AML-193 (cell line): ENCODE results near the gene MAD1L1.
"Not testable (repeated sequence)": the region's sequence is repeated elsewhere in the genome, so short reads cannot be mapped to it uniquely, and the experiment has no call there.

Experiments used
- DNase-seq, 2 experiments: peaks; one replicate each; lab custom pipeline; 2025; lab: John Stamatoyannopoulos, UW

Gene MAD1L1

DNA sequence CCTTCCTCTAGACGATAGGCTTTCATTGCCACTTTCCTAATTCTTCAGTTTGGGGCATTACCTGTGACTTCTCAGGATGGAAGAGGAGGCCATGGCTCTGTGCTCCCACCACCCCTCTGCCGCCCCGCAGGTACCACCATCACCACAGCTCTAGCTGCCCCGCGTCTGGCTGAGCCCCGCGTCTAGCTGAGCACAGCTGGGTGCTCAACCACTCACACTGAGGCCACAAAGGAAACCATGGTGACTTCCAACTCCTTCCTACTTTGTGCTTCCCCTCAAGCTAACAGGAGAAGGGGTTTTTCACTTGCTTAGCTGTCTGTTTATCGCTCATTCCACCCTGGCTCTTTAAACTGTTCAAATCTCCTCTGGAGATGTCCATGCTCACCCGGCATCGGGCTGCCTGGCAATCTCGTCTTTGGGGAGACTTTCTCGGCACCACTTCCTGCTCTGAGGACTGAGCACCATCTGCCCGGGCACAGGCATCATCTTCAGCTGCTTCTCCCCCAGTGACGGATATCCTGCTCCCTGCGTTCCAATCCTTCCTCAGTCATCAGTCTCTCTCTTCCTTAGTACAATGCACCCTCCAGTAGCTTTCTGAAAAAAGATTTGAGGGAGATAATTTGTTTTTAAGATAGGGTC, 59.4 kb downstream of the MAD1L1 start:
- DNase-seq: no peak

- no peak for DNase-seq
These were observed 60.2 kb downstream of the MAD1L1 start for GRCh38 chr7:2172311-2173188.

- DNase-seq: no peak
These were observed 60.9 kb downstream of the MAD1L1 start for GRCh38 chr7:2171855-2172254.

DNA sequence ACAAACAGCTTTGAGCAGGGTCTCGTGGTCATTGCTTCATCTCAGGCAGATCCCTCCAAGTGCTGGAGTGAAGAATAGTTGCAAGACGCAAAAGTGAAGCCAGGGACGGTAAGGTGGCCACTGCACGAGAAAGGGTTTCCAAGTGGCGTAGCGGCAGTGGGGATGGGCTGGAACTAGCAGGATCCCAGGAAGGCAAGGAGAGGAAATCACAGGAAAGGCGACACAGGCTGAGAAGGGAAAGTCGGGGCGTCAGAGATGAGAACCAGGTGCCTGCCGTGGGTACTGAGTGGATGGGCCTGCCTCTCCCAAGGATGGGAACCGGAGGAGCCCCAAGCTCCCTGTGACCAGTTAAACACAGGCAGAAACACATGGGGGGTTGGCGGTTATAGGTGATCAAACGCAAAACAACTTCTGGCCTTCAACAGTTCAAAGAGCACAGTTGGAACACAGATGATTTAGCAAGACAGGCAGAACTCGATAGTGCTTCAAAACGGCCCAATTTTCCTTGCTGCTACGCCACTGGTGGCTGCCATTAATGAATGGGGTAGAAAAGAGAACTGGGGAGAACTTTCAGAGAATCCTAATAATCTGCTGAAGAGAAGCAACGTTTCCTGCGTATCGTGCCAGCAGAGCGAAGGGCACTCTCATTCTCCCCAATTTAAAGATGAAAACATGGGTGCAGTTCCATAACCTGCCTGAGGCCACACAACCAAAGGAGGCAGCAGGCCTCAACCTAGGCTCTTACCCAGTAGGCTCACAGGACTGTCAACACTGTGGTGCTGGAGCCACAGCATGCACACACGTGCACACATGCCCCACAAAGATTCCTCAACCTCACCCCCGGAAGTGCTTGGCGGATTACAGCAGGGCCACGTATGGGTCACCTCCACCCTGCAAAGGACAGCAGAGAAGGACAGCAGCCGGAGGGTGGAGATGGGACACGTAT, 61.9 kb downstream of the MAD1L1 start:
- DNase-seq: no peak

- no peak for DNase-seq
These were observed 62.7 kb downstream of the MAD1L1 start for GRCh38 chr7:2169923-2170575.

DNA sequence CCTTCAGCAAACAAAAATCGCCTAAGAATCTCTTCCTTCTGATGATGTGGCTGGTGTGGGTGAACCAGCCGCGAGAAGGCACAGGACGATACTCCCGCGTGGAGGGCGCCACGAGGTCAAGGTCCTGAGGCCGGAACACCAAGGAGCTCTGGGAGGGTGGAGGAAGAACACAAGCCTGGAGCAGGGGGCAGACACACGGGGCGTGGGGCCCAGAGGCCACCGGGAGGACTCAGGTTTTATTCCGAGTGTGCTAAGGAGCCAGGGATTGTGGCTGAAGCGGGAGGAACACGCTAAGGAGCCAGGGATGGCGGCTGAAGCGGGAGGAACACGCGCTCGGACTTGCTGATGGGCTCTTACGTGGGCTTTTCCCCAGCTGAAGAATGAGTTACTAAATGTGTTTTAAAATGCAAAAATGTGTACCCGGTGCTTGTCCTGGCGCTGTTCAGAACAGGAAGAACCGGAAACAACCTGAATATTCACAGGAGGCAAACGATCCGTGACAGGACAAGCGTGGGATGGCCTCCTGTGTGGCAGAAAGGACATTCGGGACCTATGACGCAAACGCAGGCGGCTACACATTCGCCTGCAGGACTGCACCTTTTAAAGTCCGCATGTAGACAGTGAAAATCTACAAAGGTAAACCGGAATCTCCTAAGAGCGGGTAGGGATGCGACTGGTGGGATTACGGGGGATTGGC, 64.0 kb downstream of the MAD1L1 start:
- DNase-seq: no peak

- no peak for DNase-seq
These were observed 66.0 kb downstream of the MAD1L1 start for GRCh38 chr7:2166625-2167280.

- no peak for DNase-seq
These were observed 66.8 kb downstream of the MAD1L1 start for GRCh38 chr7:2165610-2166594.

DNA sequence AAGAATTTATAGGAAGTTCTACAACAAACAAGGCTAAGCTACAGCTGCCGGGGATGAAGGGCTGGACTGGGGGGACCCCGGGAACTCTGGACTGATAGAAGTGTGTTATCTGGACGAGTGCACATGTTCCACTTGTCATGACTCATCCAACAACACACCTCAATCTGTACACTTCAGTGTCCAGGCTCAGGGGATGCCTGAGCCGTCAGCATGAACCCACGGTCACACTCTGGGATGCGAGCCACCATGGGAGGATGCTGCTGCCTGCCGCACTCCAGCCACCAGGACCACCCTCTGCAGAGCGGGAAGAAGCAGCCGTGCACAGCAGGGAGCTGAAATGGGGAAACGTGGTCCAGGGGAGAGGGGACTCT, 67.5 kb downstream of the MAD1L1 start:
- no peak for DNase-seq

DNA sequence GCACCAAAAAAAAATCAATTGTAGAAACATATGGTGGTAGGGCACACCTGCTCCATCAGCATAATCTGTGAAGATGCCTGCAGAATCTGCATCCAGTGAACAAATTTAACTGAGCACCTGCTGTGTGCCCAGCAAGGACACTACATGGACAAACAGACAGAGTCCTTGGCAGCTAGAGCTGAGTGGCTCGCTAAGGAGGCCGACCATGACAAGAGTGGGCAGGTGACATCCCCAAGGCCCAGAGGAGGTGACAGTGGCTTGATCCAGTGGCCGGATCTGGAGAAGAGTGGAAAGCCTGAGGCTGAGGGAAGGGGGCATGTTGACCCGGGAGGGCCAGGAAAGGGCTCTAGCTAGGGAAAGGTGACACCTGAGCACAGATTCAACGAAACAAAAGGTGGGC, 68.1 kb downstream of the MAD1L1 start:
- DNase-seq: no peak

GRCh38 chr7:2163600-2164555, 68.9 kb downstream of the MAD1L1 start:
- no peak for DNase-seq

DNA sequence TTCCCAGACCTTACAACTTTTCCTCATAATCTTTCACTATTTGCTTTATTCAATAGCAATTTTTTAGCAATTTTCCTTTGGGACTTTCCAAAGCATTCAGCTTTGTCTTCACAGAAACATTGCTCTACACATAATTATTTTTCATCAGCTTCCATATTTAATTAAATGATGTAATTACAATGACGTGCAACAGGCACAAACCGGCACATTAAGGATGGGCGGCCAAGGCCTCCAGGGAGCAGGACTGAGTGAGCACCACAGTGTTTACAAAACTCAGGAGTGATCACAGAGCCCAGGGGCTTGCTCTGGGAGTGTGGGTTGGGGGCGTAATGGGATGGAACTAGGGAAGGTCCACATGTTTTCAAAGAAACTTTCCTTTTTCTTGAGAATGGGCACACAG, 69.8 kb downstream of the MAD1L1 start:
- DNase-seq: no peak

DNA sequence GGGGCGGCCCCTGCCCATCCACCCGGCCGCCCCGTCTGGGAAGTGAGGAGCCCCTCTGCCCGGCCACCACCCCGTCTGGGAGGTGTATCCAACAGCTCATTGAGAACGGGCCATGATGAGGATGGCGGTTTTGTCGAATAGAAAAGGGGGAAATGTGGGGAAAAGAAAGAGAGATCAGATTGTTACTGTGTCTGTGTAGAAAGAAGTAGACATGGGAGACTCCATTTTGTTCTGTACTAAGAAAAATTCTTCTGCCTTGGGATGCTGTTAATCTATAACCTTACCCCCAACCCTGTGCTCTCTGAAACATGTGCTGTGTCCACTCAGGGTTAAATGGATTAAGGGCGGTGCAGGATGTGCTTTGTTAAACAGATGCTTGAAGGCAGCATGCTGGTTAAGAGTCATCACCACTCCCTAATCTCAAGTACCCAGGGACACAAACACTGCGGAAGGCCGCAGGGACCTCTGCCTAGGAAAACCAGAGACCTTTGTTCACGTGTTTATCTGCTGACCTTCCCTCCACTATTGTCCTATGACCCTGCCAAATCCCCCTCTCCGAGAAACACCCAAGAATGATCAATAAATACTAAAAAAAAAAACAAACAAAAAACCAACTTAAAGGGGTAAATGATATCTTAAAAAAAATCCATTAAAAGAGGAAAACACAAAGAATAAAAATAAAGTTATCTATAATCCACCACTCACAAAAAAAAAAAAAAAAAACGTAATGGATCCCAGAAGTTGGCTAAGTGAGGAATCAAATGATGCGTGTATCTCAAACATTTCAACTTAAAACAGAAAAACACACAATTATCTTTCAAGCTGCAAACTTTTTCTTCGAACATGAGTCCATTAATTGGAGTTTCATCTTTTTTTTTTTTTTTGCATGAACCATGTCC, 70.5 kb downstream of the MAD1L1 start:
- DNase-seq: not testable (repeated sequence)

DNA sequence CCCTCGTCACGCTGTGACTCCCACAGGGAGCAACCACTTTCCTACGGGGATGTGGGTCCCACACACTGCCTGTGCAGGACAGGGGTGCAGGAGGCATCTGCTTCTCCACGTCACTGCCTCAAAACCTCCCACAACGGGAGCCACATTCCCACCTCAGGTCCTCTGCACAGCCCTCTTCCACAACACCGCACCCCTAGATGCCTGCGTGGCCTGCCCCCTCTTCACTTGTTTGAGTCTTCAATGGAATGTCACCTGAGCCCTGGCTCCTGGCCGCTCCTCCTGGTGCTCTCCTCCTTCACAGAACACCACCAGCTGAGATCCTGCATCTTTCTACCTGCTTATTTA, 73.6 kb downstream of the MAD1L1 start:
- DNase-seq: no peak

DNA sequence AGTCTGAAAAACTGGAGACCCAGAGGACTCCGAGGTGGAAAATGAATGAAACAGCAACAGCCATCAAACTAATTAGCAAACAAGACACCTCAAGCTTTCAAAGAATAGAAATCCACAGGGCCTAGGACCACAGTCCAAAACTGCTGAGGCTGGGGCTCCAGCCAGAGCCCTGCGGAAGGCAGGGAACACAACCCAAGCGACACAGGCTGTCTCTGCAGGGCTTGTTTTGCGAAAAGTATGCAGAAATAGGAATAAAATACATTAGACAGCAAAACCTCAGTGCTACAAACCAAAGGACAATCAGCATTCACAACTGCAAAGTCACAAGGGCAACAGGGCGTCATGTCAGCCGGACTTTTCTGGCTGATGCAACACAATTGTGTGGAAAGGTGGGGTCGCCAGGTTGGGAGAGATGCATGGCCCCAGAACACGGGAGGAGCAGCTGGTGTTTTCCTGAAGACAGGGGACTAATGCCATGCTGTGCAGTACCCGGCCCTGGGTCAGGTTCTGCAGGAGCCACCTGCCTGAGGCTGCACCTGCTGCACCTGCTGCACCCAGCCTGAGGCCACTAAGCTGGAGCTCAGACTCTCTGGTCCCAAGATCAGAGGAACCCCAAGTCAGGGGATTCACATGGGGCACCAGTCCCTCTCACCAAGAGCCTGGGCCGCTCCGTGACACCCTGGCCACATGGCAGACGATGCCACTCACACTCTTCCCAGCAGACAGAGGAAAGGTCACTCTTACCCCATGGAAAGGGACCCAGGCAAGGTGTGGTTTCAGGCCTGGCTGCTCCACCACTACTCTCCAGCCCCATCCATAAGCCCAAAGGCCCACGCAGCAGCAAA, 74.2 kb downstream of the MAD1L1 start:
- DNase-seq: no peak

DNA sequence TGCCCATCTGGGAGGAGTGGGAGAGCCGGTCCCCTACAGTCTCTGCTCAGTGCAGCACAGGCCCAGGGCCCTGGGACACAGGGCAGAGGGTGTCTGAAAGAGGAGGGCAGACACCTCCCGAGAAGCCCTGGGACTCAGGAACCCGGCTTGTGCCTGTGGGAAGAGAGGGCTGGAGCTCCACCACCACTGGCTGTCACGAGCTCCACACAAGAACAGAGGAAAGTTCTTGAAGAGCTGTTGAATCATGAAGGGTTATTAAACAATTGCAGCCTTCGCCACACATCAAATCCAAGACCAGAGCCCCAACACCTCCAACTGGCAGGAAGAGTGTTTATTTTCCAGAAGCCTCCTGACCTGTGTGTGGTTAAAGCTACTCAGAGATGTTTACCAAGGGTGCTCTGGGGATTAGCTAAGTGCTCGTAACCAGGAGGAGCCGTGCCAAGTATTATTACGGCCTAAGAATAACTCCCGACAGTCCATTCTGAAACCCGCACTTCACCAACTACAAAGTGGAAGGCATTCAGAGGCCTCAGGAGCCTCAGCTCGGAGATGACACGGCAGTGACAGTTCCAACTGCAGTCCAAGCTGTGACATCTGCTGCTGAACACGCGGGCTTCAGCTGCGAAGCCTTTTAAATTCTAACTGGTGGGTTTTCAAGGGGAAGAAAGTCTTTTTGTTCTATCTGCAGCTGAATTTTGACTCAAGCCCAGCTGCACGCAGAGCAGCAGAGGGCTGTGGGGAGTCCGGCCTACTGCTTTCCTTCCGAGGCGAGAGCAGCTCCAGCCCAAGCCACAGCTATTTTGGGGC, 75.1 kb downstream of the MAD1L1 start:
- DNase-seq: no peak
